Measurements from ENCODE around the gene DVL2.
A peak's percentile ranks its signal among the peaks of the same experiment; 100 is the strongest.

Gene DVL2

DNA sequence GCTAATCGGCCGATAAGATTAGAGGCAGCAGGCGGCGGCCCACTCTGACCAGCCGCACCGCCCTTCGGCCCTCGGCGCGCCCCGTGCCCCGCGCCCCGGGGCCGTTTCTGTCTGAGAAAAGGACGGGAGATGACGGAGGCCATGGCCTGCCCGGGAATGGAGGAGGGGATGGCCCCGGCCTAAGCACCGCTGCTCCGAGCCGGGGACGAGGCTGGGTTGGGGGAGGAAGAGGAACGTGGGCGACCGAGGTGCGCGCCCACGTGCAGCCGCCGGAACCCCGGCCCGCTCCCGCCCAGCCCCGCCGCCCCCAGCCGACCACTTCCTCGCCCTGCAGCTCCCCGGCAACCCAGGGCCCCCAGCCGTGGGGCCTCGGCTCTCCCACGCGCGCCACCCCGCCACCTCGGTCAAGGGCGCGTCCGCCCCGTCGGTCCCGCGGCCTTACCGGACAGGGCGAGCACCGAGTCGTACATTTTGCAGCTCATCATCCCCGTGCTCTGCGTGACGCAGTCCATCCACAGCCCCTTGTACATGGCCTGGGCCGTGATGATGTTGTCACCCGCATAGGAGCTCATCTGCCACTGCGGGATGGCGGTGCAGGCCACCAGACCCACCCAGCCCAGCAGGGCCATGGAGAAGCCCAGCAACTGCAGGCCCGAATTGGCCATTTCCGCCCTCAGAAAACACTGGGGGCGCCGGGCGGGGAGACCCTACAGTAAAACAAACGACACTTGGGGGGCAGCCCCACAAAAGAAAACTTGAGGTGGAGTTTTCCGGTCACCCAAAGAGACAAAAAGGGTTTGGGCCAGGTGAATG, 27.3 kb upstream of the DVL2 start:
- ATAC-seq: no peak

DNA sequence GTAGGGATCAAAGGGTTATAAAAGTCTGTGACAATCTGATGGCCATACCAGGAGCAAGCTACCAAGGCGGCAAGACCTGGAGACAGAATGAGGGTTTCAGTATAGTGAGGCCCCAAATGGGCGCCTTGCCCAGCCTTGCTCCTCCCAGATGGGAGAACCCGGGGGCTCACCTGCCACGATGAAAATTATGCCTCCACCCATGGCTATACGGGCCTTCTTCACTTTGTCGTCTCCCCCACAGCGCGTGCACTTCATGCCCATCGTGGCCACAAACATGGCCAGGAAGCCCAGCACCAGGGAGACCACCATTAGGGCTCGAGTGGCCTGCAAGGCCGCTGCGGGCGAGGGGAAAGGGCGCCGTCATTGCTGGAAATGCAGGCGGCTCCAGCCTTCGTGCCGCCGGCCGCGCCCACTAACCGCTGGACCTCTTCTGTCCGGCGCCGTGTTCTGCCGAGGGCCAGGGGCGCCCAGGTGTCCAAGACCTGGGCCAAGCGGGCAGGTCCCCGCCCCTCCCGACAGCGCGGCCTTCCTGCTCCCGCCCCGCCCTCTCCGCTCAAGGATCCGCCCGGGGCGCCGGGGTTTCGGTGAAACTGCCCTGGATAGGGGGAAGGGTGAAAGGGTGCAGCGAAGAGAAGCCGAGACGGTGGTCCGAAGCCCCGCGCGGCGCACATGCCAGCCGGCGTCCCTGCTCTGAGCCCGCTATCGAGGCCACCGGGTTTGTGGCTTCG, 26.5 kb upstream of the DVL2 start:
- ATAC-seq: 0 out of 3 replicates have a peak, but pooled peaks have one; percentile 9
- TF ChIP-seq, protein P1, sequence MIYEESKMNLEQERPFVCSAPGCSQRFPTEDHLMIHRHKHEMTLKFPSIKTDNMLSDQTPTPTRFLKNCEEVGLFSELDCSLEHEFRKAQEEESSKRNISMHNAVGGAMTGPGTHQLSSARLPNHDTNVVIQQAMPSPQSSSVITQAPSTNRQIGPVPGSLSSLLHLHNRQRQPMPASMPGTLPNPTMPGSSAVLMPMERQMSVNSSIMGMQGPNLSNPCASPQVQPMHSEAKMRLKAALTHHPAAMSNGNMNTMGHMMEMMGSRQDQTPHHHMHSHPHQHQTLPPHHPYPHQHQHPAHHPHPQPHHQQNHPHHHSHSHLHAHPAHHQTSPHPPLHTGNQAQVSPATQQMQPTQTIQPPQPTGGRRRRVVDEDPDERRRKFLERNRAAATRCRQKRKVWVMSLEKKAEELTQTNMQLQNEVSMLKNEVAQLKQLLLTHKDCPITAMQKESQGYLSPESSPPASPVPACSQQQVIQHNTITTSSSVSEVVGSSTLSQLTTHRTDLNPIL (CRISPR knock-in tag; IDR thresholded peaks at IDR 0.05; ENCODE audit: low read depth): no peak
- TF ChIP-seq GLIS3 (CRISPR knock-in tag; IDR thresholded peaks at IDR 0.05): no peak
- no peak for TF ChIP-seq SNAI2 (CRISPR knock-in tag; IDR thresholded peaks at IDR 0.05)
- no peak for TF ChIP-seq CSDC2 (CRISPR knock-in tag; IDR thresholded peaks at IDR 0.05)
- TF ChIP-seq ZNF70 (CRISPR knock-in tag; IDR thresholded peaks at IDR 0.05): no peak

More for the DNA sequence above, 27.3 kb upstream of the DVL2 start:
- TF ChIP-seq ESRRG (CRISPR knock-in tag; IDR thresholded peaks at IDR 0.05) (no peak), TCF4 (CRISPR knock-in tag; IDR thresholded peaks at IDR 0.05; ENCODE audit: borderline replicate concordance) (no peak), PPARA (CRISPR knock-in tag; IDR thresholded peaks at IDR 0.05; ENCODE audit: borderline replicate concordance) (no peak), ZNF565 (CRISPR knock-in tag; conservative IDR thresholded peaks at IDR 0.05; ENCODE audit: low read depth) (no peak), ARNTL (CRISPR knock-in tag; IDR thresholded peaks at IDR 0.05; ENCODE audit: borderline replicate concordance, low read depth) (no peak), OSR1 (CRISPR knock-in tag; IDR thresholded peaks at IDR 0.05) (no peak), CSDC2 (CRISPR knock-in tag; IDR thresholded peaks at IDR 0.05) (no peak), ZC3H10 (CRISPR knock-in tag; IDR thresholded peaks at IDR 0.05) (no peak)
- TF ChIP-seq, protein P2, sequence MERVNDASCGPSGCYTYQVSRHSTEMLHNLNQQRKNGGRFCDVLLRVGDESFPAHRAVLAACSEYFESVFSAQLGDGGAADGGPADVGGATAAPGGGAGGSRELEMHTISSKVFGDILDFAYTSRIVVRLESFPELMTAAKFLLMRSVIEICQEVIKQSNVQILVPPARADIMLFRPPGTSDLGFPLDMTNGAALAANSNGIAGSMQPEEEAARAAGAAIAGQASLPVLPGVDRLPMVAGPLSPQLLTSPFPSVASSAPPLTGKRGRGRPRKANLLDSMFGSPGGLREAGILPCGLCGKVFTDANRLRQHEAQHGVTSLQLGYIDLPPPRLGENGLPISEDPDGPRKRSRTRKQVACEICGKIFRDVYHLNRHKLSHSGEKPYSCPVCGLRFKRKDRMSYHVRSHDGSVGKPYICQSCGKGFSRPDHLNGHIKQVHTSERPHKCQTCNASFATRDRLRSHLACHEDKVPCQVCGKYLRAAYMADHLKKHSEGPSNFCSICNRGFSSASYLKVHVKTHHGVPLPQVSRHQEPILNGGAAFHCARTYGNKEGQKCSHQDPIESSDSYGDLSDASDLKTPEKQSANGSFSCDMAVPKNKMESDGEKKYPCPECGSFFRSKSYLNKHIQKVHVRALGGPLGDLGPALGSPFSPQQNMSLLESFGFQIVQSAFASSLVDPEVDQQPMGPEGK (CRISPR knock-in tag; IDR thresholded peaks at IDR 0.05; ENCODE audit: borderline replicate concordance): no peak
- TF ChIP-seq, protein P1 (CRISPR knock-in tag; IDR thresholded peaks at IDR 0.05; ENCODE audit: low read depth): no peak

DNA sequence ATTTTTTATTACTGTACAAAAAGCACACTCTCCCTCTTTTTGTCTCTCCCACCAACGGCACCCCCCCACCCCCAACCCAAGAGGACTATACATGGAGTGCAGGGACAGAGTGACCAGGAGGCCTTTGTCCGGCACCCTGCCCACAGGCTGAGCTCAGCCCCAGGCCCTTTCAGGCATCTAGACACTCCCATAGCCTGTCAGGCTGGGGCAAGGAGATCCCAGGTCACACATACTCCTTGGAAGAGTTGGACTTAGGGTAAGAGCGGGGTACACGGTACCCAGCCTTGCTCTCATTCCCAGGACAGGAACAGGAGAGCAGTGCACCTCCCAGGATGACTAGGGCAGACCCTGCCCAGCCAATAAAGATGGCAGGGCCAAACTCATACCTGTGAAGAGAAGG, 25.8 kb upstream of the DVL2 start:
- ATAC-seq: no peak
- TF ChIP-seq ZC3H10 (CRISPR knock-in tag; IDR thresholded peaks at IDR 0.05) (no peak), ISL1 (CRISPR knock-in tag; IDR thresholded peaks at IDR 0.05) (no peak), TCF4 (CRISPR knock-in tag; IDR thresholded peaks at IDR 0.05; ENCODE audit: borderline replicate concordance) (no peak), SNAI2 (CRISPR knock-in tag; IDR thresholded peaks at IDR 0.05) (no peak), ZNF8 (CRISPR knock-in tag; IDR thresholded peaks at IDR 0.05) (no peak), PPARA (CRISPR knock-in tag; IDR thresholded peaks at IDR 0.05; ENCODE audit: borderline replicate concordance) (no peak), CSDC2 (CRISPR knock-in tag; IDR thresholded peaks at IDR 0.05) (no peak), OSR1 (CRISPR knock-in tag; IDR thresholded peaks at IDR 0.05) (no peak), TOX (CRISPR knock-in tag; IDR thresholded peaks at IDR 0.05; ENCODE audit: borderline replicate concordance) (no peak), BACH2 (CRISPR knock-in tag; IDR thresholded peaks at IDR 0.05; ENCODE audit: borderline replicate concordance) (no peak), RARB (CRISPR knock-in tag; IDR thresholded peaks at IDR 0.05) (no peak), ZFP30 (CRISPR knock-in tag; IDR thresholded peaks at IDR 0.05) (no peak), ESRRG (CRISPR knock-in tag; IDR thresholded peaks at IDR 0.05) (no peak), GLIS3 (CRISPR knock-in tag; IDR thresholded peaks at IDR 0.05) (no peak), ZFP3 (CRISPR knock-in tag; IDR thresholded peaks at IDR 0.05) (no peak), ZNF565 (CRISPR knock-in tag; conservative IDR thresholded peaks at IDR 0.05; ENCODE audit: low read depth) (no peak), ARNTL (CRISPR knock-in tag; IDR thresholded peaks at IDR 0.05; ENCODE audit: borderline replicate concordance, low read depth) (no peak)
- TF ChIP-seq, protein P3, sequence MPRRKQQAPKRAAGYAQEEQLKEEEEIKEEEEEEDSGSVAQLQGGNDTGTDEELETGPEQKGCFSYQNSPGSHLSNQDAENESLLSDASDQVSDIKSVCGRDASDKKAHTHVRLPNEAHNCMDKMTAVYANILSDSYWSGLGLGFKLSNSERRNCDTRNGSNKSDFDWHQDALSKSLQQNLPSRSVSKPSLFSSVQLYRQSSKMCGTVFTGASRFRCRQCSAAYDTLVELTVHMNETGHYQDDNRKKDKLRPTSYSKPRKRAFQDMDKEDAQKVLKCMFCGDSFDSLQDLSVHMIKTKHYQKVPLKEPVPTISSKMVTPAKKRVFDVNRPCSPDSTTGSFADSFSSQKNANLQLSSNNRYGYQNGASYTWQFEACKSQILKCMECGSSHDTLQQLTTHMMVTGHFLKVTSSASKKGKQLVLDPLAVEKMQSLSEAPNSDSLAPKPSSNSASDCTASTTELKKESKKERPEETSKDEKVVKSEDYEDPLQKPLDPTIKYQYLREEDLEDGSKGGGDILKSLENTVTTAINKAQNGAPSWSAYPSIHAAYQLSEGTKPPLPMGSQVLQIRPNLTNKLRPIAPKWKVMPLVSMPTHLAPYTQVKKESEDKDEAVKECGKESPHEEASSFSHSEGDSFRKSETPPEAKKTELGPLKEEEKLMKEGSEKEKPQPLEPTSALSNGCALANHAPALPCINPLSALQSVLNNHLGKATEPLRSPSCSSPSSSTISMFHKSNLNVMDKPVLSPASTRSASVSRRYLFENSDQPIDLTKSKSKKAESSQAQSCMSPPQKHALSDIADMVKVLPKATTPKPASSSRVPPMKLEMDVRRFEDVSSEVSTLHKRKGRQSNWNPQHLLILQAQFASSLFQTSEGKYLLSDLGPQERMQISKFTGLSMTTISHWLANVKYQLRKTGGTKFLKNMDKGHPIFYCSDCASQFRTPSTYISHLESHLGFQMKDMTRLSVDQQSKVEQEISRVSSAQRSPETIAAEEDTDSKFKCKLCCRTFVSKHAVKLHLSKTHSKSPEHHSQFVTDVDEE (CRISPR knock-in tag; IDR thresholded peaks at IDR 0.05): no peak
- TF ChIP-seq, protein P4, sequence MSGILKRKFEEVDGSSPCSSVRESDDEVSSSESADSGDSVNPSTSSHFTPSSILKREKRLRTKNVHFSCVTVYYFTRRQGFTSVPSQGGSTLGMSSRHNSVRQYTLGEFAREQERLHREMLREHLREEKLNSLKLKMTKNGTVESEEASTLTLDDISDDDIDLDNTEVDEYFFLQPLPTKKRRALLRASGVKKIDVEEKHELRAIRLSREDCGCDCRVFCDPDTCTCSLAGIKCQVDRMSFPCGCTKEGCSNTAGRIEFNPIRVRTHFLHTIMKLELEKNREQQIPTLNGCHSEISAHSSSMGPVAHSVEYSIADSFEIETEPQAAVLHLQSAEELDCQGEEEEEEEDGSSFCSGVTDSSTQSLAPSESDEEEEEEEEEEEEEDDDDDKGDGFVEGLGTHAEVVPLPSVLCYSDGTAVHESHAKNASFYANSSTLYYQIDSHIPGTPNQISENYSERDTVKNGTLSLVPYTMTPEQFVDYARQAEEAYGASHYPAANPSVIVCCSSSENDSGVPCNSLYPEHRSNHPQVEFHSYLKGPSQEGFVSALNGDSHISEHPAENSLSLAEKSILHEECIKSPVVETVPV (CRISPR knock-in tag; IDR thresholded peaks at IDR 0.05): no peak
